Activated T-cell treated with anti-CD3 and anti-CD28 coated beads for 24 hours (primary cell): ENCODE results near the gene IFNW1.
"Not testable (repeated sequence)": the region's sequence is repeated elsewhere in the genome, so short reads cannot be mapped to it uniquely, and the experiment has no call there.

ENCODE experiments used
- DNase-seq: peaks from one replicate; pipeline ENCODE4 v3.0.0-alpha.2; 2020; ENCODE audit warnings: low read depth

The IFNW1 gene

DNA sequence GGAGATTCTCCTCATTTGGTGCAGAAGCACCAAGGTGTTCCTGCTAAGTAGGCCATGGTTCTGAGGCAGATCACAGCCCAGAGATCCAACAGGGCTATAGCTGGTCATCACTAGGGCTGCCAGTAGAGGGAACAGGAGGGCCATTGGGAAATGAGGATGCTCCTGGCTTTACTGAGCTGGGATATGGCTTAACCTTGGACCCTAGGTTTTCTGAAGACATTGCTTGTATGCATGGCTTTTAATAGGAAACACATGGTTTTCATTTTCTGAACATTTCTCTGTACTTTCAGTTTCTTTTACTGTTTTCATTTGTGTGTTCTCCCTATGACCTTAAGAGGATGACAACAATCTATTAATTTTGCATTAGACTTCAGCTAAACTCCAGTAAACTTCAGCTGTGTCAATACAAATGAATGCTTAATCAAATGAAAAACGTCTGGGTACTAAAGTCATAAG is at the start of gene IFNW1:
Gene IFNW1 (minus strand): TSS at position 406 of the 456 bp plus-strand sequence. CDS start 262 bp downstream, at position 144.
- DNase-seq, result no peak

DNA sequence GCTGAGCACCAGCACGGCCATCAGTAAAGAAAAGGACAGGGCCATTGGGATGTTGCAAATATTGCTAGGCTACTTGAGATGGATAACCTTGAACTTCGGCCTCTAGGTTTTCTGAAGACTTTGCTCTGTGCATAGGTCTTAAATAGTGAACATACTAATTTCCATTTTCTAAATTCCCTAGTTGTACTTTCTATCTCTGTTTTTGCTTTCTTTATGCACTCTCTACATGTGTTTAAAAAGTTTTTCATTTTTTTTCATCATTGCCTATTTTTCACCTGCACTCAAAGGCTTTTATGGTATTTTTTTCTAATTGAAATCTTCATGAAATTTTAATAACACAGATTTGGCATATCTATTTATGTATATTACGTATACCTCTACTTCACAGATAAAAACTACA is 45.9 kb upstream of the IFNW1 start, which contains the start of gene IFNA4:
Gene IFNA4 (minus strand): TSS at position 101 of the 400 bp plus-strand sequence. CDS start 56 bp downstream, at position 45.
- not testable (repeated sequence) for DNase-seq

DNA sequence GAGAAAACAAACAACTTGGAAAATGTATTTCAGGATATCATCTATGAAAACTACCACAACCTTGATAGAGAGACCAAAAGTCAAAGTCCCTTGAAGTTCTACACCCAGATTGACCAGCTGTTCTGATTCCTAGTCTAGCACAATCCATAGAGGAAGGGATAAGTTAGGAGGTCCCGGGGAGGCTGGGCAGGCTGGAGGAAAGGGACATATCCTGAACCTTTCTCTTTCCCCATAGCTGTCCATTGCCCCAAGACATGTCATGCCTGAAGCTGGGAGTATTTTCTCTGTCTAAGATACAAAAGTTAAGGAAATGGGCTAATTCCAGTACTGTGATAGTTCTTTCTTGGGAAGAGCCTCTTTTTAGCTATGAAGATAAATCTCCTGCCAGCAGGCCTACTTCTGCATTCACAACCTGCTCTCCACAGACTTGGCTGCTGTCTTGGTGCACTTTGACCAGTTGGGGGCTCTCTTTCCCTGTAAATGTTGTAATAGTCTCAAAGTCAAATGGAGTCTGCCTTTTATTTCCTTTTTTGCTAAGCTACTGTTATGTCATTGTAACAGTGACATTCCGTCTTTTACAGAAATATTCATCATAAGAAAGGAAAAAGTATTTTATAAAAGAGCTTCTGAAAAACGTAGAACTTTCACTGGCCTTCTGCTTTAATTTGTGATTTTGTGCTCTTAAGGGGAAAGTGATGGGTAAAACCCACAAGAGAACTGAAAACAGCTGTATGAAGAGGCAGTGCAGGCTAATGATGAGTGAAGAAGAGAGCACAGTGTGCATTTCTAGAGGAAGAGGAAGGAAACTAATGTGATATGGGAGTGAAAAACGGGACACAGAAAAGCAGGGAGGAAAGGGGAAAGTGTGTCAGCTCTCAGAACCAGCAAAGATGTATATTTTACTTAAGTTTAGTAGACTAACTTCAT is 41.4 kb upstream of the IFNW1 start:
- peak; percentile 7 for DNase-seq

DNA sequence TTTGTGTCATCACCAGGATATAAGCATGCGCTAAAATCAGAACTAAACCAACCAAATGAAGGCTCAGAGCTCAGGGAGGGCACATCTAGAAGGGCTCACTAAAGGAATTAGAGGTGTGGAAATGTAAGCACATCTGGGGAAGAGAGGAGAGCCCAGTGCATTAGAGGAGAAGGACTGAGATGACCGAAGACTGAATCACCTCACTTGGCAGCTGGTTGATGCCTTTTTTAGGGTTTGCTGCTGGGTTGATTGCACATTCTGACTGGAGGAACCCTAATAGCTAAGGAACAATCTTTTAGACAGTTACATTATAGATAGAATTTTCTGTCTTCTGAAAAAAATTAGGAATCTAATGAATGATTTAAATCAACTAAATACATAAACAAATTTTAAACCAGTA is 33.0 kb upstream of the IFNW1 start:
- DNase-seq, result no peak

DNA sequence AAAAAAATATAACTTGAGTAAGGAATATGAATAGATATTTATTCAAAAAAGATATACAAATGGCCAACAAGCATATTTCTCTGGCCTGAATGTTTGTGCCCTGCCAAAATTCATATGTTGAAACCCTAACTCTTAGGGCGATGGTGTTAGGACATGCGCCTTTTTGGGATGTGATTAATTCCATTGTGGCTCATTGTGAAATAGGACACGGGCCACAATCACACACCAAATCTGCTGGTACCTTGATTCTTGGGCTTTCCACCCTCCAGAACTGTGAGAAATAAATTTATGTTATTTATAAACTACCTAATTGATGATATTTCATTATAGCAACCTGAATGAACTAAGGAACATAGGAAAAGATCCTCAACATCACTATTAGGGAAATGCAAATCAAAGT is 30.5 kb upstream of the IFNW1 start:
- DNase-seq, result no peak

DNA sequence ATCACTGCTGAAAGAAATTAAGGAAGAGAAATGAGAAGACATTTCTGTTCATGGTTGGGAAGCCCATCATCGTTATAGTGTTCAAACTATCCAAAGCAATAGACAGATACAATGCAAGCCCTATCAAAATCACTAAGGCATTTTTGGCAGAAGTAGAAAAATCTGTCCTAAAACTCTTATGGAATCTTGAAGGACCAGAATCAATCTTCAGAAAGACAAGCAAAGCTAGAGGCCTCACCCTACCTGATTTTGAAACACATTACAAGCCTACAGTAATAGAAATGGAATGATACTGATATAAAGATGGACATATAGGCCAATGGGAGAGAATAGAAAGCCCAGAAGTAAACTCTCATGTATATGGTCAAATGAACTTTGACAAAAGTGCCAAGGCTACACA is 29.7 kb upstream of the IFNW1 start:
- DNase-seq, result no peak

DNA sequence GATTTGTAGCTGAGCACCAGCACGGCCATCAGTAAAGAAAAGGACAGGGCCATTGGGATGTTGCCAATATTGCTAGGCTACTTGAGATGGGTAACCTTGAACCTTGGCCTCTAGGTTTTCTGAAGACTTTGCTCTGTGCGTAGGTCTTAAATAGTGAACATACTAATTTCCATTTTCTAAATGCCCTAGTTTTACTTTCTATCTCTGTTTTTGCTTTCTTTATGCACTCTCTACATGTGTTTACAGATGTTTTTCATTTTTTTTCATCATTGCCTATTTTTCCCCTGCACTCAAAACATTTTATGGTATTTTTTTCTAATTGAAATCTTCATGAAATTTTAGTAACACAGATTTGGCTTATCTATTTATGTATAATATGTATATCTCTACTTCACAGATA is 24.9 kb upstream of the IFNW1 start, which contains the start of gene IFNA21:
Gene IFNA21 (minus strand): TSS at position 101 of the 400 bp plus-strand sequence. CDS start 48 bp downstream, at position 53.
- not testable (repeated sequence) for DNase-seq

DNA sequence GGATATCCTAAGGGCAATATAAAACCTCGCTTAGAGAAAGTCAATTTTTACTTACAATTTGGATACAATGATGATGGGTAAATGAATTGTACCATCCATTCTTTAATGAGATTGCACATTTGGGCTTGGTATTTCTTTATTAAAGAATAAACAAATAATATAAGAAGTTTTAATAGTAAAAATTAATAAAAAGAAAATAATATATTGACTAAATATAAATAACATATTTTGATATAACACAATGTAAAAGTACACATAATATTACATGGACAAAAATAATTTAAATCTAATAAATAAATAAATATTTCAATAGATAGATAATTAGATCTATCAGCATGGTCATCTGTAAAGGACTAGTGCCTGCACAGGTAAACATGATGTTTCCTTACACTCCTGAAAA is 23.9 kb upstream of the IFNW1 start:
- no peak for DNase-seq

DNA sequence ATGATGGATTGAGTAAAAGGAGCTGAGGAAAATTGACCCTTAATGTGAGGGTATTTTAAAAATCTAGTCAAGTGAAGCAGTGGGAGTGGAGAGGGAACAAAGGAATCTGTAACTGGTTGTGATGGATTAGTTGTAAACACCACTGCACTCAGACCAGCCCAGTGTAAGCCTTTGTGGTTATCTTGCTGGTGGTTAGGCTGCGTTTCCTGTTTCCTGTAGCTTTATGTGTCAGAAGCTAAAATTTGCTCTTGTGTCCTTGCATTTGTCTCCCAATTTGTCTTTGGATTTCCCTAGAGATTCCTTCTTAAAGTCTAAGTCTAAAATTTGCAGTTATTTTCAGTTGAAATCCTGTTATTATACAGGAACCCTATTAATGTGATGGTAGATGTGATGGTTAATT is 18.5 kb upstream of the IFNW1 start:
- no peak for DNase-seq

DNA sequence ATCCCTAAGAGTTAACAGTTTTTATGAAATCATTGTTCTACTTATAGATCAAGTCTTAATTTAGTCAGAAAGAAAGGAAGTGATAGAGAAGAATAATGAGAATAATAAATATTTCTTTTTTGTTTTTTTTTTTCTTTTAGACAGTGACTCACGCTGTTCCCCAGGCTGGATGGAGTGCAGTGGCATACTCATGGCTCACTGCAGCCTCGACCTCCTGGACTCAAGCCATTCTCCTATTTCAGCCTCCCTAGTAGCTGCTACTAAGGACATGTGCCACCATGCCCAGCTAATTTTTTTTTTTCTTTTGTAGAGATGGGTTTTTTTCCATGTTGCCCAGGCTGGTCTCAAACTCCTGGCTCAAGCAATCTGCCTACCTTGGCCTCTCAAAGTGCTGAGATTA is 13.9 kb upstream of the IFNW1 start:
- no peak for DNase-seq

DNA sequence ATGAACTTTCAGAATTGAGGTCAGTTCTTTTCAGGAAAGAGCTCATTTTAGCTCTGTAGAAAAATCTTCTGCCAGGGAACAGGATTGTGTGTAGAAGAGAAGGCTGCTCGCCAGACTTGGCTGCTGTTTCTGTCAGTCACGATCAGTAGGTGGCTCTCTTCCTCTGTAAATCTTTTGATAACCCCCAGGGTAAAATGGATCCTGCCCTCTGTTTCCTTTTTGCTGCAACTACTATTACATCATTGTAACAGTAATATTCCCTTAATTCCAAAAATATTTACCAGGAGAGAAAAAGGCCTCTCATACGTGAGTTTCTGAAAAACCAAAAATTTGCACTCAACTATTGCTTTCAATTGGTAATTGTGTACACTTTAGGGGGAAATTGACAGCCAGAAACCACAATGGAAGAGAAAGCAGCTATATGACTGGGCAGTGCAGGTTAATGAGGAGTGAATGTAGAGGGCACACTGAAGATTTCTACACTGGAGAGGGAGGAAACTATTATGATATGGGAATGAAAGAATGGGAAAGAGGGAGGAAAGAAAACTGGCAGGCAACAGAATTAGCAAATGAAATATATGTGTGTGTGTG is 12.5 kb upstream of the IFNW1 start:
- no peak for DNase-seq

DNA sequence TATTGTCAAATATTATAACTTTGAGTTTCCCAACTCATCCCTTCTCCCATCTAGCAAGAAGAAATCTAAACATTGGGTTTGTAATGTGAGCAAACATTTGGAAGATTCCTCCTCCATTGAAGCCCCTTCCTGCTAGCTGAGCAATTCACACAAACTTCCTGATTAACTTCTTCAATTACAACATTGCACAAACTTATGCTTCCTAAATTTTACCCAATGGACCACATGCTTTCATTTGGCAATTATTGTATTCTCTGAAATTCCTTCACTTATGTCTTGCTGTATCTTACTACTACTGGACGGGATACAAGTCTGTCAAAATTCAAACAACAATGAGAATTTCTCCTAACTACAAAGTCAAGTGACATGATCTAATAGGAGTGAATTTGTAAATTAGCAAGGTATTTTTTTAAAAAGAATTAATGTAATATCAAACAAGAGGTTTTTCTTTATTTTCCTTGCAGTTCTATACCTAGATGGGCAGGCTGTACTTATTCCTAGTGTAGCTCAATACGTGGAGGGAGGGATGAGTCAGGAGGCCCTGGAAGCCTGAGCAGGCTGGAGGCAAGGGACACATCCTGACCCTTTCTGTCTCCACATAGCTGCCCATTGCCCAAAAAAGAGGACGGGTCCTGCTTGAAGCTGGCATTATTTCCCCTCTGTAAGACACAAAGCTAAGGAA is 11.8 kb upstream of the IFNW1 start:
- DNase-seq, result no peak

DNA sequence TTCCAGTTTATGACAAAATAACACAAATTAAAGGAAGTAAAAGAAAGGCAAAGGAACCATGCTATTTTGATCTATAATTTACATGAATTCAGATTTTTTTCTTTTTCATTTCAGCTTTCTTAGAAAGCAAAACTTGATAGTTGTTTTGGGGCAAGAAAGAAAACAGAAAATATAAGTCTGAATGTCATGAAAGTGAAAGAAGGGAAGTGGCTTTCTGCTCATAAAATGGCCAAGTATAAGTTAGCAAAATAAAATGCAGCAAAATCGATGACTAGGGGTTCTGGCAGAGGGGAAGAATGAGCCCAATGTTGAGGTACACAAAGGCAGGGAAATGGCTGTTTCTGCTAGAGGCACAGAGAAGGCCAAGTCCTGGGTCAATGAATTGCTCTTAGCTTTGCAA is 3.0 kb upstream of the IFNW1 start:
- DNase-seq, result no peak

DNA sequence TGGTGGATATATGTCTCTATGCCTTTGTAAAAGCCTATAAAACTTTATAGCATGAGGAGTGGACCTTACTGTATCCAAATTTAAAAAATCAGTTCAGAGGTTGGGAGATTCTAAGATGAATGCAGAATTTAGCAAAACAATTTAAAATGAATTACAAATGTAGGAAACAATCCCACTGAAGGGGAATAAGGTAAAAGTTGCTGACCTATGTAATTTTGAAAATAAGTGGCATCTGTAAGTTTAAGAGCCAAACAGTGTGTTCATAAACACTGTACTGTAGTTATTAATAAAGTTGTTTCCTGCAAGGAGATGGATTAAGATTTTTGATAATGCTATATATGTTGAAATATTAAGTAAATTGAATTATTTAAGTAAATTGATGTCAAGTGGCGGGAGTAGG is 4.6 kb downstream of the IFNW1 start:
- DNase-seq, result no peak

DNA sequence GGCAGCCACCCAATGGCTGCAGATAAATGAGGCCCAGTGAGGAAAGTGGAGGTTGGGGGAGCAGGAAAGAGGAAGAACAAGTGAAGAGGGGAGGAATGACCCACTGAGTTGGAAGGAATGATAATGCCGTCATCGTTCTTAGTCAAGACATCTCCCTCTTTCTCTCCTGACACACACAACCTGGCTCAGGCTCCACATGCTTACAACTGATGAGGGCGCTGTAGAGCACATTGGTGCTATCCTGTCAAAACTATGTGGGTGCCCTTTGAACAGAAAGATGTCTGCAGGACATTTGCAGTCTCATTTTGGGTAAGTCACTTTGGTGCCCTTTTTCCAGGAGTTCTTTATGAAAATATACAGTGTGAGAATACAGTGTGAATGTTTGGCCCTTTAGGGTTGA is 5.9 kb downstream of the IFNW1 start:
- no peak for DNase-seq

DNA sequence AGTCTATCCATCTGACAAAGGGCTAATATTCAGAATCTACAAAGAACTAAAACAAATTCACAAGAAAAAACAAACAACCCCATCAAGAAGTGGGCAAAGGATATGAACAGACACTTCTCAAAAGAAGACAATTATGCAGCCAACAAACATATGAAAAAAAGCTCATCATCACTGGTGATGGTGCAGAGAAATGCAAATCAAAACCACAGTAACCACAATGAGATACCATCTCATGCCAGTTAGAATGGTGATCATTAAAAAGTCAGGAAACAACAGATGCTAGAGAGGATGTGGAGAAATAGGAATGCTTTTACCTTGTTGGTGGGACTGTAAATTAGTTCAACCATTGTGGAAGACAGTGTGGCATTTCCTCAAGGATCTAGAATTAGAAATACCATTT is 13.4 kb downstream of the IFNW1 start:
- DNase-seq, result not testable (repeated sequence)

DNA sequence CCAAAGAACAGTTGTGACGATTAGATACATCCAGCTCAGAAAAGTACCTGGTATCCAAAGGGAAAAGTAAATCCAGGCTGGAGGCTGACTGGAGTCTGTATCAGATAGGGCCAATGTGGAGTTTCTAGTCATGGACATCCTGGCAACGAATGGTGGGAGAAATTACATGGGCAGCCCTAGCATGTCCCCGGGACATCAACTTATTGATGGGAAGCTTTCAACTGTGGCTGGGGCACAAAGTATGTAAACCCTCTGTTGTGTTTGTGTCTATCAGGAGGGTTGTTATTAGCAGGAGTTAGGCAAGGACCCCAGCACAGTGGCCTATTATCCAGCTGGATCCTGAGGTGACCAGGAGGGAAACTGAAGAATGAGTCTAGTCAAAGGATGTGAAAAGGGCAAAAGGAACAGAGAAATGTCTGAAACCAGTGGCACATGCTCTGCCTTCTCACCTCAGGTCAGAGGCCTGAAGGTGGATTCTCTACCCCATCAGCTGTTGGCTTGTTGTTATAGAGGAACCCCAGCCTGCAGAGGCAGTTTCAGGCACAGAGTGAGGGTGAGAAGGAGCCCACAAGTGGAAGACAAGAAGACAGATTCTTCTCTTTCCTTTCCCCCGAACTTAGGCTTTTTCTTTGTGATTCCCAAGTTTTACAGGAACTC is 19.9 kb downstream of the IFNW1 start:
- no peak for DNase-seq

DNA sequence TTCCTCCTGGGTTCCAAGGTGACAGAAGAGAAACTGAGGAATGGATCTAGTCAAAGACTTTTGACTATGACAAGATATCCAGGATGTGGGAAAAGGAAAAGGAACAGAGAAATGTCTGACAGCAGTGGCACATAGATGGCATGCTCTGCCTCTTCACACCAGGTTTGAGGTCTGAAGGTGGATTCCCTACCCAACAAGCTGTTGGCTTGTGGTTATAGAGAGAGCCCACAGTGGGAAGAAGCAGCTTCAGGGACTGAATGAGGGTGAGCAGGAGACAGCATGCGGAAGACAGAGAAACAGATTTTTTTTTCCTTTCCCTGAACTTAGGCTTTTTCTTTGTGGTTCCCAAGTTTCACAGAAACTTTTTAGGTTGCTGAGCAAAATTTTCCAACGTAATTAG is 20.6 kb downstream of the IFNW1 start:
- DNase-seq, result no peak

DNA sequence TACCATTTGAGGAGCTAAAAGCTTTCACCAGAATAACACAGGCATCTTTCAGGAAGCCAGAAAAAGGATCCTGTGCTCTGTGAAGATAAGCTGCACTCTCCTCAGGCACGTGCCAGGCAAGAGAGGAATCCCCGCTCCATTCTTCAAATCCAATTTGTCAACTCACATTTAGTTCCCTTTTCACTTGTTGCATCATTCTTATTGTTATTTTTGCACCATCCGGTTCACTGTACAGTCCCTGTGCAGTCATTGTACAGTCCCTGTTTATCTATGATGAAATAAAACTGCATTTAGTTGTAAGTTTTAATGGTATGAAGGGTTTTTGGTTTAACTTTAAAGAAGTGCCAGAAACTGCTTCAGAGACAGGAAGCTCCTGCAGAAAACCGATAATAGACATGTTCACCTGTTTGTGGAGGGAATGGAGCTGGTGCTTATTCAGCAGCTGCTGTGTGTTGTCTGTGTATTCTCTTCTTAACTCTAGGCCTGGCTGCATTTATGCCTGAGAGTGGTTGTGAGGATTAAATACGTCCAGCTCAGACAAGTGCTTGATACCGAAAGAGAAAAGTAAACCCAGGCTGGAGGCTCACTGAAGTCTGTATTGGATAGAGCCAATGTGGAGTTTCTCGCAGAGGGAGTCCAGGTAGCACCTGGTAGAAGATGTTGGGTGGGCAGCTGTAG is 22.4 kb downstream of the IFNW1 start:
- no peak for DNase-seq

DNA sequence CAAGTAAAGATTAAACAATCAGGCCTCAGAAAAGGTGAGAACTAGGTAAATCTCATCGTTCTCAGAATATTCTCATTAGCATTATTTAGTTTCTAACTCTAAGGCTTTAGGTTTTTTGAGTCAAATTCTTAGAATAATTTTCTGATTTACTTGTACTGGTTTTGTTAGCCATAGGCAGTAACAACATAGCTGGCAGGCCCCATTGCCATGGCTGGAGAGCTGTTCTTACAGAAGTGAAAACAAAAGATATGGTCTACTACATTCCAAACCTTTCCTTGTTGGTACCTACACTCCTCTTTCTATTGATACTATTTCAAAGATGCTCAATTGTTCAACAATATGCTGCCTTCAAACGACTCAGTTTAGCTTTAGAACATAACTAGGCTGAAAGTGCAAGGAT is 27.3 kb downstream of the IFNW1 start:
- DNase-seq, result no peak
